ENCODE data around the gene UNC5C.

GRCh38 chr4:95522682-95523530 is 25.9 kb downstream of the UNC5C start:
- TF ChIP-seq CTCF (IDR thresholded peaks at IDR 0.05) (no peak), POLR2A (IDR thresholded peaks at IDR 0.05) (no peak)

Measured in uterus (tissue), 2 donors.